ENCODE data around the gene SPATA6L. TPM values are rescaled to one million over a fixed set of nuclear protein-coding genes. Genes with fewer than 3 reads are reported as not detected.

The SPATA6L gene
- total RNA-seq, 1 experiment from 2014 or later, result 7.1 TPM

GRCh38 chr9:4620057-4620765 lies 46.1 kb downstream of the SPATA6L start:
- no peaks in the 10 kb centered on the region for H3K9me2 ChIP-seq (ENCODE audit: insufficient read depth)
- H3K9me3 ChIP-seq (ENCODE audit: insufficient read depth, low read depth), result no peaks in the 10 kb centered on the region
- TF ChIP-seq CTCF (conservative IDR thresholded peaks at IDR 0.05) (no peak), EZH2 (IDR thresholded peaks at IDR 0.05; ENCODE audit: low read depth) (no peak)
- DNase-seq, result peak in 1 of 2 experiments; percentile 72
- H4K20me1 ChIP-seq (ENCODE audit: insufficient read depth), result no peaks in the 10 kb centered on the region
- no peaks in the 10 kb centered on the region for H3K36me3 ChIP-seq (ENCODE audit: low read depth)
- intact Hi-C loops (cut with micrococcal nuclease; ENCODE audit: unreplicated experiment), result no loop called here
- H3K4me3 ChIP-seq, result no peak overlapping the region
- peaks cover 6% of the 10 kb centered on the region for H3F3A ChIP-seq (ENCODE audit: insufficient read depth, low read depth)
- peak overlapping the region; percentile 29 for H3K4me2 ChIP-seq
- no TSS peak for BruUV-seq (replicated peaks)
- 0 out of 2 replicates have a peak overlapping the region, but pooled peaks have one; percentile 11 for H3K27ac ChIP-seq
- no peak overlapping the region for H2AFZ ChIP-seq
- ChIA-PET POLR2A (ENCODE audit: unreplicated experiment) (no interaction called here), CTCF (no interaction called here)
- no peaks in the 10 kb centered on the region for H3K27me3 ChIP-seq (ENCODE audit: insufficient read depth, low read depth)
- no peaks in the 10 kb centered on the region for H3K79me2 ChIP-seq (ENCODE audit: low read depth)
- H3K4me1 ChIP-seq (replicated peaks; ENCODE audit: insufficient read depth), result peaks cover 19% of the 10 kb centered on the region

GRCh38 chr9:4618700-4619099 lies 47.6 kb downstream of the SPATA6L start:
- no TSS peak for BruUV-seq (replicated peaks)
- TF ChIP-seq CTCF (conservative IDR thresholded peaks at IDR 0.05) (no peak), EZH2 (IDR thresholded peaks at IDR 0.05; ENCODE audit: low read depth) (no peak)
- Histone ChIP-seq H2AFZ (no peak overlapping the region), H3K4me1 (replicated peaks; ENCODE audit: insufficient read depth) (peaks cover 19% of the 10 kb centered on the region), H3F3A (ENCODE audit: insufficient read depth, low read depth) (peaks cover 6% of the 10 kb centered on the region), H4K20me1 (ENCODE audit: insufficient read depth) (no peaks in the 10 kb centered on the region), H3K27ac (no peak overlapping the region), H3K4me3 (no peak overlapping the region), H3K9me2 (ENCODE audit: insufficient read depth) (no peaks in the 10 kb centered on the region), H3K79me2 (ENCODE audit: low read depth) (no peaks in the 10 kb centered on the region), H3K9me3 (ENCODE audit: insufficient read depth, low read depth) (no peaks in the 10 kb centered on the region), H3K27me3 (ENCODE audit: insufficient read depth, low read depth) (no peaks in the 10 kb centered on the region), H3K36me3 (ENCODE audit: low read depth) (no peaks in the 10 kb centered on the region), H3K4me2 (no peak overlapping the region)
- no peak for DNase-seq
- intact Hi-C loops (cut with micrococcal nuclease; ENCODE audit: unreplicated experiment), result no loop called here
- CTCF ChIA-PET, result no interaction called here
- POLR2A ChIA-PET (ENCODE audit: unreplicated experiment), result no interaction called here

- CTCF ChIA-PET, result no interaction called here
- DNase-seq, result no peak
Observed at GRCh38 chr9:4617752-4618151, 48.5 kb downstream of the SPATA6L start.

More at GRCh38 chr9:4617752-4618151, 48.5 kb downstream of the SPATA6L start:
- Histone ChIP-seq H3K27ac (no peak overlapping the region), H3K4me3 (no peak overlapping the region), H3F3A (ENCODE audit: insufficient read depth, low read depth) (peaks cover 6% of the 10 kb centered on the region; the same call in 1 of the 2 replicates), H2AFZ (no peak overlapping the region), H3K4me1 (replicated peaks; ENCODE audit: insufficient read depth) (peaks cover 19% of the 10 kb centered on the region), H3K79me2 (ENCODE audit: low read depth) (no peaks in the 10 kb centered on the region), H4K20me1 (ENCODE audit: insufficient read depth) (no peaks in the 10 kb centered on the region), H3K36me3 (ENCODE audit: low read depth) (no peaks in the 10 kb centered on the region), H3K9me2 (ENCODE audit: insufficient read depth) (no peaks in the 10 kb centered on the region), H3K9me3 (ENCODE audit: insufficient read depth, low read depth) (no peaks in the 10 kb centered on the region), H3K4me2 (no peak overlapping the region), H3K27me3 (ENCODE audit: insufficient read depth, low read depth) (no peaks in the 10 kb centered on the region)
- intact Hi-C loops (cut with micrococcal nuclease; ENCODE audit: unreplicated experiment), result no loop called here
- BruUV-seq (replicated peaks), result no TSS peak
- POLR2A ChIA-PET (ENCODE audit: unreplicated experiment), result no interaction called here
- no peak for TF ChIP-seq CTCF (conservative IDR thresholded peaks at IDR 0.05)
- TF ChIP-seq EZH2 (IDR thresholded peaks at IDR 0.05; ENCODE audit: low read depth), result no peak
